ENCODE data around the gene KCNJ18. TPM values are rescaled to one million over a fixed set of nuclear protein-coding genes. Genes with fewer than 3 reads are reported as not detected.
"Not testable (repeated sequence)": the region's sequence is repeated elsewhere in the genome, so short reads cannot be mapped to it uniquely, and the experiment has no call there.

The KCNJ18 gene
- total RNA-seq, 1 donor from 2014 or later = not detected

DNA sequence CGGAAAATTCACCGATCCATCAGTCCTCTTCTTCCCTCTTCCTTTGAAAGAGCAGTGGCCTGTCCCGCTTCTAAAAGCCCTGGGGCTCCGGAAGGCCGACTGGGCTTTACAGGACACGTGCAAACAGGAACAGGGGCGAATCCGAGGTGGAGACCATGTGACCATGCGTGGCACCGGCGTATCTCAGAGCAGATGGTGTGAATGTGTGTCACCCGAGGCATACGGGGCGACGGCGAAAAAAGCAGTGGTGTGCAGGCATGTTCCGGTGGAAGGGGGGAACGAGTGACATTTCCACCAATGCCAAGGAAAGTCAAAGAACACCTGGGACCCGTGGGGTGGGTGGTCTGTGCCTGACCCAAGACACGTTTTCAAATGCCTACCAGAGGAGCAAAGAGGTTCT is 10.7 kb upstream of the KCNJ18 start:
- ATAC-seq; intact Hi-C loops (cut with DNase I): not testable (repeated sequence)
- peak; percentile 50 for DNase-seq (ENCODE audit: low spot score)

GRCh38 chr17:21682130-21682529 is 10.2 kb upstream of the KCNJ18 start:
- DNase-seq (ENCODE audit: low spot score) = peak; percentile 25
- intact Hi-C loops (cut with DNase I); ATAC-seq: not testable (repeated sequence)

DNA sequence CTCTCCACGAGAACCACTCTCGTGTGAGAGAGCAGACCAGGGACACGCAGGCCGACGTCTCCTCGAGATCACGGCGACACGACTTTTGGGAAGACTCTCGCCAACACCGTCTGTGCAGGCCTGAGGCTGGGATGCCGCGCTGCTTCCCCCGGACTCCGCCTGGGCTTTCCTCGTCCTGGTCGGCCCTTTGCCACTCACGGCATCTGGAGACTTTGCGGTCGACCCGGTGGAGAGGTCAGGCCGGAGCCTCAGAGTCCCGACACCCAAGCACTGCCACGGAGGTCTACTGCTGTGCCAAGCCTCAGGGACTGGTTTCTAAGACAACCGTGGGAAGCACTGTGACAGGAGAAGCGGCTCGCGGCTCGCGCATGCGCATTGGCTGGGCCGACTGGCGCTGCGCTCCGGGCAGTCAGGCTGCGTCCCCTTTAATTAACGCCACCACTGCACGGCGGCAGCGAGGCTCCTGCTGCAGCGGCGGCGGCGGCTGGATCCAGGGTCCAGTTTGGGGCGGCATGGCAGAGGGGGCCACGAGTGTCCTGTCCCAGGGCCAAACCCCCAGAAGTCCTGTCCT is 9.1 kb upstream of the KCNJ18 start:
- intact Hi-C loops (cut with DNase I); DNase-seq (ENCODE audit: low spot score): not testable (repeated sequence)

DNA sequence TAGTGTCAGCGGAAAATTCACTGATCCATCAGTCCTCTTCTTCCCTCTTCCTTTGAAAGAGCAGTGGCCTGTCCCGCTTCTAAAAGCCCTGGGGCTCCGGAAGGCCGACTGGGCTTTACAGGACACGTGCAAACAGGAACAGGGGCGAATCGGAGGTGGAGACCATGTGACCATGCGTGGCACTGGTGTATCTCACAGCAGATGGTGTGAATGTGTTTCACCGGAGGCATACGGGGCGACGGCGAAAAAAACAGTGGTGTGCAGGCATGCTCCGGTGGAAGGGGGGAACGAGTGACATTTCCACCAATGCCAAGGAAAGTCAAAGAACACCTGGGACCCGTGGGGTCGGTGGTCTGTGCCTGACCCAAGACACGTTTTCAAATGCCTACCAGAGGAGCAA is 8.4 kb upstream of the KCNJ18 start:
- DNase-seq (ENCODE audit: low spot score); intact Hi-C loops (cut with DNase I); ATAC-seq: not testable (repeated sequence)

More for the DNA sequence above, 9.1 kb upstream of the KCNJ18 start:
- not testable (repeated sequence) for ATAC-seq

DNA sequence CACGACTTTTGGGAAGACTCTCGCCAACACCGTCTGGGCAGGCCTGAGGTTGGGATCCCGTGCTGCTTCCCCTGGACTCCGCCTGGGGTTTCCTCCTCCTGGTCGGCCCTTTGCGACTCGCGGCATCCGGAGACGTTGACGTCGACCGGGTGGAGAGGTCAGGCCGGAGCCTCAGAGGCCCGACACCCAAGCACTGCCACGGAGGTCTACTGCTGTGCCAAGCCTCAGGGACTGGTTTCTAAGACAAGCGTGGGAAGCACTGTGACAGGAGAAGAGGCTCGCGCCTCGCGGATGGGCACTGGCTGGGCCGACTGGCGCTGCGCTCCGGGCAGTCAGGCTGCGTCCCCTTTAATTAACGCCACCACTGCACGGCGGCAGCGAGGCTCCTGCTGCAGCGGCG is 7.9 kb upstream of the KCNJ18 start:
- DNase-seq (ENCODE audit: low spot score); ATAC-seq: not testable (repeated sequence)

GRCh38 chr17:21685061-21685795 is 7.1 kb upstream of the KCNJ18 start:
- ATAC-seq; intact Hi-C loops (cut with DNase I); DNase-seq (ENCODE audit: low spot score): not testable (repeated sequence)

More for the DNA sequence above, 7.9 kb upstream of the KCNJ18 start:
- intact Hi-C loops (cut with DNase I) = not testable (repeated sequence)

DNA sequence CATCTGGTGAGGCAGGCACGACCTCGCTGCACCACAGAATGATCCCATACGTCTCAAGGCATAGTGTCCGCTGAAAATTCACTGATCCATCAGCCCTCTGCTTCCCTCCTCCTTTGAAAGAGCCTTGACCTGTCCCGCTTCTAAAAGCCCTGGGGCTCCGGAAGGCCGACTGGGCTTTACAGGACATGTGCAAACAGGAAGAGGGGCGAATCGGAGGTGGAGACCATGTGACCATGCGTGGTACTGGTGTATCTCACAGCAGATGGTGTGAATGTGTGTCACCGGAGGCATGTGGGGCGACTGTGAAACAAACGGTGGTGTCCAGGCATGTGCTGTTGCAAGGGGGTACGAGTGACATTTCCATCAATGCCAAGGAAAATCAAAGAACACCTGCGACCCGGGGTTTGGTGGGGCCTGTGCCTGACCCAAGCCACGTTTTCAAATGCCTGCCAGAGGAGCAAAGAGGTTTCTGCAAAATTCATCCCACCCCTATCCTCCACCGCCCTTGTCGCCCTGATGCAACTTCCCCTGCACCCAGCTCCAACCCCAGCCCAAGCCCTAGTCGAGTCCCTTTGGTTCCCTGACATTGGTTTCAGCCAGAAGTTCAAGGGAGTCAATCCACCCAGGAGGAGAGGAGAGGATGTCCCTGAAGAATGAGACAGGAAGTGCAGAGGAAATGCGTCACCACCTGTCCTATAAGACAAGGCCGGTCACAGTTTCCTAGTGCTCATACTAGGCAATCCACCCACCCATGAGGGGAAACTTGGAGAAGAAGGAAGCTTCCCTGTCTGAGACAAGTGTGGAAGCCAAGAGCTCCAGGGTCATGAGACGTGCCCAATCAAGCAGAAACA is 5.9 kb upstream of the KCNJ18 start:
- DNase-seq (ENCODE audit: low spot score) = no peak
- intact Hi-C loops (cut with DNase I) = no loop called here
- no peak for ATAC-seq

- DNase-seq (ENCODE audit: low spot score) = no peak
- no peak for ATAC-seq
- intact Hi-C loops (cut with DNase I) = no loop called here
Measured at GRCh38 chr17:21687136-21687953, 5.0 kb upstream of the KCNJ18 start.

DNA sequence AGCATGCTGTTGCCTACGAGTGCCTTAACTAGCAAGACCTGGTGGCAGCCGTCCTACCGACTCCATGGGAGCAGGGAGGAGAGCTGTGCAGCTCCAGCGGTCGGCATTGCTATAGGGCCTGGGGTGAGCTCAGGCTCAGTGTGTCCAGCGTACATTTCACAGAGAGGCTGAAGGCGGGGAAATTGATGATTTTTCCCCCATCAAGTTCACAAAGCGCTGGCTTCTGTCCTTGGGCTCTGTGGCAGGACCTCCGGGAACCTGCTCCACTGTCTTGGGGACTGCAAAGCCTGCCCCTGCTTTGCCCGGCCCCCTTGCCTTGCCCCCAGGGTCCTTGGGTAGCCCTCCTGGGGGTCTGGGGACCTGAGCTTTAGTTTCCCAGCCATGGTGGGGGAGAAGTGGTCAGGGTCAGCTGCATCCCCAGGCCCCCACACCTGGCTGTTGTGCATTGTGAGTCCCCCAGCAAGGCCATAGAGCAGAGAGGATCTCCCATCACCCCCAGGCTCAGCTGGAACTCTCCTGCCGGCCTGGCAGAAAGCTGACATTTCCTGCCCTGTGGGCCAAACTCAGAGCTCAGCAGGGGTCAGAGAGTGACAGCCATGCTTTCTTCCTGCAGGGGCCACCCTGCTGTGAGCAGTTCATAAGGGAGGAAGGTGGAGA is 3.9 kb upstream of the KCNJ18 start:
- DNase-seq (ENCODE audit: low spot score) (no peak), ATAC-seq (no peak)
- intact Hi-C loops (cut with DNase I) = no loop called here

DNA sequence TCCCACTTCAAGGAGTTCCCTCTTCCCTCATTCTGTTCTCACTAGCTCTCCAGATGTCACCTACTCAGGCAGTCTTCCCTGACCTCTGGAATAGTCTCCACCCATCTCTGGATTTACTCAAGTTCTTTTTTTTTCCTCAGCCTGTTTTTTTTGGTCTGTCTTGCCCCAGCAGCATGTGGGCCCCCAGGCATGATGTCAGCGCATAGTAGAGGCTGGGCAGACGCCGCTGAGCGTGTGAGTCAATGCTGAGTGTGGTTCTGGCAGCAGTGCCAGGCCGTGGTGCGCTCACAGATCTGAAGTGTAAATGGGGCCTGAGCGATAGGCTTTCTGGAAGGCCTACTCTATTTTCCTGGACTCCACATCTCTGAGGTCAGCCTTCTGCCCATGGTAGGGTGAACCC is 2.7 kb upstream of the KCNJ18 start:
- intact Hi-C loops (cut with DNase I) = no loop called here
- ATAC-seq (peak; percentile 78), DNase-seq (ENCODE audit: low spot score) (peak; percentile 73)

GRCh38 chr17:21690811-21691210 is 1.5 kb upstream of the KCNJ18 start:
- DNase-seq (ENCODE audit: low spot score); ATAC-seq; intact Hi-C loops (cut with DNase I): not testable (repeated sequence)

DNA sequence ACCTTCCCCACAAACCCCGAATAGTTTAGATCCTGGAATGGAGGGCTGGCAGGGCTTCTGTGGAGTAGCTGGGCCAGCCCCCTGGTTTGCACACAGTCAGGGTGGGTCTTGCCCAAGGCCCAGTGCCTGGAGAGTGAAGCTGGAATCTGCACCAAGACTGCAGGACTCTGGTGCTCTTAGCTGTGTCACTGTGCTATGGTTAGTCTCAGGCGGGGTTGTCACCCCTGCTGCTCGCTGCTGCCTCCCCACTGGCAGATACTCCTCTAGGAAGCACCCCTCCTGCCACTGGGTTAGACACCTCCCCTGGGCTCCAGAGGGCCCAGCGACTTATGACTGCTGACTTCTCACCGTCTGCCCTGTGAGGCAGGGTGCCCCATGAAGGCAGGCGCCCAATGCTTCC is 842 bp upstream of the KCNJ18 start:
- ATAC-seq; intact Hi-C loops (cut with DNase I); DNase-seq (ENCODE audit: low spot score): not testable (repeated sequence)

DNA sequence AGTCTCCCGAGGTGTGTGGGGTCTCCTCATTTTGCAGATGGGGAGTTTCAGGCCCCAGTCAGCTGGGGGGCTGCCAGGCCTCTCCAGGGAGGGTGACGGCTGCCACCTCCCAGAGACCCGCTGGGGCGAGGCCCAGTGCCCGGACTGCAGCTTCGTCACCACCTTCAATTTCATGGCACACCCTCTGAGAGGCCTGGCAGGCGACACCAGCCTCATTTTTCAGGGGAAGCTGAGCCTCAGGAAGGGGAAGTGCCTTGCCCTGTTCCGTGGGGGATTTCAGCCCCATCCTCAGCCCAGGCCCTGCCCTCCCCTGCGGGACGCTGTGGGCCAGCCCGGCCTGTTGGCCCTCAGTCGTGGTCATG is 362 bp downstream of the KCNJ18 start:
- ATAC-seq; DNase-seq (ENCODE audit: low spot score); intact Hi-C loops (cut with DNase I): not testable (repeated sequence)

- ATAC-seq; intact Hi-C loops (cut with DNase I); DNase-seq (ENCODE audit: low spot score): not testable (repeated sequence)
Measured at GRCh38 chr17:21693391-21693796, 1.1 kb downstream of the KCNJ18 start.

DNA sequence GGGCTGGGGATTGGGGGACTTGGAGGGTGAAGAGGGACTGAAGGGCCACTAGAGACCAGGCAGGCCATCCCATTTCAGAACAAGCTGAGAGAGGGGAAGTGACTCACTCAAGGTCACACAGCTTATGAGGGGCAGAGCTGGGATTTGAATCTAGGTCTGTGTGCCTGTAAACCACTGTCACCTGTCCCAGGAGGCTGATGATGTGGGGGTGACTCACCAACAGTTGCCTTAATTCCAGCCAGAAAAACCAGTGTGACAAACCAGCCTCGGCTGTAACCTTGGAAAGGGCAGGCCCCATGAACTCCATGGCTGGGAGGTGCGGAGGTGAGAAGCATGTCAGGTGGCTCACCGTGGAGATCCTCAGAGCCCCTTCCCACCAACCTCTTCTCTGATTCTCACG is 1.6 kb downstream of the KCNJ18 start:
- DNase-seq (ENCODE audit: low spot score); intact Hi-C loops (cut with DNase I); ATAC-seq: not testable (repeated sequence)

GRCh38 chr17:21696227-21696626 is 3.9 kb downstream of the KCNJ18 start:
- DNase-seq (ENCODE audit: low spot score); ATAC-seq; intact Hi-C loops (cut with DNase I): not testable (repeated sequence)

GRCh38 chr17:21696842-21697507 is 4.7 kb downstream of the KCNJ18 start:
- intact Hi-C loops (cut with DNase I) = not testable (repeated sequence)

DNA sequence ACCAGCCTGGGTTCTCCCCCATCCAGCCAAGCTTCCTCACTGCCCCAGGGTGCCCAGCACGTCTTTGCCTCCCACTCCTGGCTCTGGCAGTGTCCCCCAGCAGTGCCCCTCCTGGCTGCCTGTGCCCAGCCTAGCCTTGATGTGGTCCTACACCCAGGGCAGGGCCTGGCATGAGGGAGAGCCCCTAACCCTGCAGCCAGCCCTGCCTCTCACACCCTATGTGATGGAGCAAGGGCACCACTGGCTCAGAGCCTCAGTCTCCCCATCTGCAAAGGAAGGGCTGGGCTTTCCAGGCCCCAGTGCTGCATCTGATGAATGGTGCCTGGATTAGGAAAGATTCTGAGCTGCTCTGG is 5.2 kb downstream of the KCNJ18 start:
- ATAC-seq; DNase-seq (ENCODE audit: low spot score); intact Hi-C loops (cut with DNase I): not testable (repeated sequence)

More at GRCh38 chr17:21696842-21697507, 4.7 kb downstream of the KCNJ18 start:
- not testable (repeated sequence) for DNase-seq (ENCODE audit: low spot score); ATAC-seq
